ENCODE results near the gene SUPT20H.

The SUPT20H gene

GRCh38 chr13:36997716-36998427 is 61.6 kb downstream of the SUPT20H start:
- H3K4me3 ChIP-seq (replicated peaks; ENCODE audit: low read depth, low read length), result peak overlapping the region; percentile 96
- no peak for DNase-seq (ENCODE audit: low read depth)
- TF ChIP-seq CTCF (IDR thresholded peaks at IDR 0.05; ENCODE audit: low read length, missing control alignments), result no peak

- no peak overlapping the region for H3K4me3 ChIP-seq (replicated peaks; ENCODE audit: low read depth, low read length)
- DNase-seq (ENCODE audit: low read depth), result no peak
- no peak for TF ChIP-seq CTCF (IDR thresholded peaks at IDR 0.05; ENCODE audit: low read length, missing control alignments)
Measured at GRCh38 chr13:36992362-36992761, 67.1 kb downstream of the SUPT20H start.

- H3K4me3 ChIP-seq (replicated peaks; ENCODE audit: low read depth, low read length), result no peak overlapping the region
- peak; percentile 30 for DNase-seq (ENCODE audit: low read depth)
- TF ChIP-seq CTCF (IDR thresholded peaks at IDR 0.05; ENCODE audit: low read length, missing control alignments), result no peak
Measured at GRCh38 chr13:36986462-36987240, 72.8 kb downstream of the SUPT20H start.

GRCh38 chr13:36981156-36981743 is 78.2 kb downstream of the SUPT20H start:
- peak; percentile 54 for TF ChIP-seq CTCF (IDR thresholded peaks at IDR 0.05; ENCODE audit: low read length, missing control alignments)
- H3K4me3 ChIP-seq (replicated peaks; ENCODE audit: low read depth, low read length), result no peak overlapping the region
- peak; percentile 83 for DNase-seq (ENCODE audit: low read depth)

GRCh38 chr13:36979361-36980050 is 80.0 kb downstream of the SUPT20H start:
- H3K4me3 ChIP-seq (replicated peaks; ENCODE audit: low read depth, low read length), result no peak overlapping the region
- DNase-seq (ENCODE audit: low read depth), result no peak
- TF ChIP-seq CTCF (IDR thresholded peaks at IDR 0.05; ENCODE audit: low read length, missing control alignments), result no peak

- TF ChIP-seq CTCF (IDR thresholded peaks at IDR 0.05; ENCODE audit: low read length, missing control alignments), result no peak
- DNase-seq (ENCODE audit: low read depth), result no peak
- H3K4me3 ChIP-seq (replicated peaks; ENCODE audit: low read depth, low read length), result no peak overlapping the region
Measured at GRCh38 chr13:36975172-36975571, 84.3 kb downstream of the SUPT20H start.

Data from fibroblast of pulmonary artery (primary cell).